ENCODE measurements around the gene GPR50. TPM values are rescaled to one million over a fixed set of nuclear protein-coding genes. Genes with fewer than 3 reads are reported as not detected.
A peak's percentile ranks its signal among the peaks of the same experiment; 100 is the strongest.

GPR50 gene
- not detected for polyA plus RNA-seq (2013, experiment 1 of 2; ENCODE audit: insufficient read length)
- not detected for polyA plus RNA-seq (2013, experiment 2 of 2; ENCODE audit: insufficient read length)

DNA sequence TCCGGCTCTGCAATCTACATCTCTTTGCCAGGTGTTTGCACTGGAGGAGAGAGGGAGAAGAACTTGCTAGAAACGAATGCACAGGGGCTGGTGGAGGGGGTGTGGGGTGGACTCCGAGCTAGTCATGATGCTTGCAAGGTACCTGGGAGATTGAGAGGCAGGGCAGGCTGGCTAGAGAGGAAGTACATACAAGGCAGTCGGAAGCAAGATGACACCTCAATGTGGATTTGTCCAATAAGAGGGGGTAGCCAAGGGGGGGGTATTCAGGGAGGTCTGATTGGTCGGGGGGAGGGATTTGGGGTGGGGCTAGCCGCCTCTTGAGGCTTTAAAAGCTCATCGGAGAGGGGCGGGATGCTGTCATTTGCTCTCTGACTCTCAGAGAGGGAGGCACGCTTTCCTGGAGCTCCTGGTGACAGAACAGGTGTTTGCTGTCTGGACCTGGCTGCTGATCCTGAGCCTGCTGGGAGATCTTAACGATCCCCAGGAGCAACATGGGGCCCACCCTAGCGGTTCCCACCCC, at the start of gene GPR50:
Gene GPR50 (plus strand): TSS at position 354 of the 520 bp plus-strand sequence. CDS start 138 bp downstream, at position 492.
- DNase-seq: no peak

DNA sequence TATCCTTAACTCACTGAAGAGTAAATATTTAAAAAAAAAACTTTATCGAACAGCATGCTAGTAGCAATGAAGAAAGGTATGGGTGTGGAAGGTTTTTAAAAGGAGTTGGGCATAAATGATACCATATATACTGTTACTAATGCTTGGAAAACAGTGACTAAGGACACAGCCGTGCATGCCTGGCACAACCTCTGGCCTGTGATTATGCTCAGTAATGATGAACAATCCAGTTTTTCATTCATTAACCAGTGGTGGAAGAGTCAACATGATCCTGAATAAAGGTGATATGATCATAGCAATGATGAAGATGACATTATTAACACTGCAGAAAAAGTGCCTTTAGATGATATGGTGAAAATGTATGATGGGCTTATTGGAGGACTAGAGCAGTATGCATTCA, 43.9 kb upstream of the GPR50 start:
- DNase-seq: no peak

DNA sequence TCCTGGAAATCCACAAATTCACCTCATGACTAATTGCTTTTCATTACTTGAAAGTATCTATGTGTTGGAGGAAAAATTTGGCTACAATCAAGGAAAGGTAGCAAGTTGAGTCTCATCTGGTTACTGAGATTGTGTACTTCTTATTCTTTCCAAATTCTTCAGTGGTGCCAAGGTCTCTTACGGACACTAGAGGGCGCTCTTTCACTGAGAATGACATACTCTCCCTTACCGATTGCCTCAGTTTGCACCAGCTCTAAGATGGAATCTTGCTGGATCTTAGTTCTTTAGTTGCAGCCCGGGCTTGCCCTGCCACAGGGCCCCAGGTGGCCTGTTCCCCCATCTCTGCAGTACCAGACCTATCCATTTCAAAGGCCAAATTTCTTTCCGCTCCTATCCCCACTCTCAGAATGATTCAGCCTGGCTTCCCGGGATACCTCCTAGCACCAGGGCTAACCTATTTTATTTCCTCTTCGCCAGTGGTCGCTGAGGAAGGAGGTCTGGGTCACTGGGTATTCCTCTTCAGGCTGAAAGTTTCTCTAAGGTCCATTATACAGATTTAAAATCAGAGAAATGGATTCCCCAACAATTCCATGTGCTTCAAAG, 24.6 kb upstream of the GPR50 start:
- peak; percentile 50 for DNase-seq

DNA sequence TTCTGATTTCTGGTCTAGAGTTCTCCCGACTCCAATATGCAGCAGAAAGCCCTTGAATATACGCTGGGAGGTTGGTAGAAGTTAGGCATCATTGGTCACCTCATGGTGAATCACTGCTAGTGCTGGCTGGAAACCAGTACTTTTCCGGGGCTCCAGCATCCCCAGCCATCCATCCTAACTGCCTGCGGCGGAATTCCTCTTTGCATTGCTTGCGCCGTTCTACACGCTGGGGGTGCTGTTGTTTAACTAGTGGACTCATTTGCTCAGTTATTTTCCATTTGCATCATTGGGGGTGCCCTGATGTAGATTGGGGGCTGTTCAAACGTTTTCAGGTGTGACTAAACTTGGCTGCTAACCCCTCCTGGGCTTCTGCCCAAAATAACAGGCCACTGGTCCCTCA, 23.3 kb upstream of the GPR50 start:
- DNase-seq: peak; percentile 53

DNA sequence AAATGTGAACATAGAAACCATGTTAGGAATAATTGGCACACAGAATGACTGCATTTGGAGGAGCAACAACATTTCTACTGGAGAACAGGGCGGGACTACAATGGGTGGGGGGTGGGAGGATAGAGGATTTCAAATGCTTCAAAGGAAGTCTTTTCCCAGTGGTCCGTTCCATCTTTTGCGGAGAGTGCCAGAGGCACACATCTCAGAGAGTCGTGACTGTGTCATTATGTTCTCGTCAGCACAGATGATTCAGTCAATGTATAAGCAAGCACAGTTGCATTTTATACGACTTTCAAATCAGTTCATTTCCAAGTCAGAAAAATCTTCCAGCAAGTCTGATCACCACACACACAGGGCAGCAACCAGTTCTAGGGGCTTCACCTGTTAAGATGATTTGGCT, 22.7 kb upstream of the GPR50 start:
- DNase-seq: no peak

DNA sequence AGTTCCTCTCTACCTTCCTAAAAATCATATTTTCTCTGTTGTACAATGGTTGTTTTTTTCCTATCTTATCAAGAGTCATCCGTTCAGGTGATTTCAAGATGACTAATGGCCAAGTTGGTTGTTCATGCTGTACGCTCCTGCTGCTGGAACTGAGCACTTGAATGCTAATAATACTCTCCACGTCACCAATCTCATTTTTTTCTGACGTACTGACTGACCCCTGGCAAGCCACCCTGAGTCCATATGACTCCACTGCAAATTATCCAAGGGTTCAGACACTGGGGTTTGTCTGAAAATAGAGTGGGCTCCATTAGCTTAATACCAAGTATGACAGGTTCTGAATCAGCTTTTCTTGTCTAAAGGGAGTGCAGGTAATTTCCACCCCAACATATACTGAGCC, 21.1 kb upstream of the GPR50 start:
- no peak for DNase-seq

DNA sequence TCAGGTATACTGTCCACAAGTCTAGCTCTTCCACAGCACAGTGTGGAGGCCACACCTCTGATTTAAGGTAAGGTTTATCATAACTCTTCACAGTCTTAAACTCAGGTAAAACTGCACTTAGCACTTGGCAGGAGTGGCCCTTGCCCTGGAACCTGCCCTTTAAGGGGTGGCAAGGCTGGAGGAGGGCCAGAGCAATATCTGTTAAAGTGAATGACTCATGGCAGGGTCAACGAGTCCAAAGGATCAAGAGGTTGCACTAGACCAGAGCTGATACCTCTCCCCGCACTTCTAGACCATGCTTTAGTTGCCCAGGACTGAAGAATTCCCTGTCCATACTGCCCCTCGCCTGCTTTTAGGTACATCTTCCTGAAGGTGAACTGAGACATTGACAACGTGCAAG, 14.7 kb upstream of the GPR50 start:
- DNase-seq: no peak

DNA sequence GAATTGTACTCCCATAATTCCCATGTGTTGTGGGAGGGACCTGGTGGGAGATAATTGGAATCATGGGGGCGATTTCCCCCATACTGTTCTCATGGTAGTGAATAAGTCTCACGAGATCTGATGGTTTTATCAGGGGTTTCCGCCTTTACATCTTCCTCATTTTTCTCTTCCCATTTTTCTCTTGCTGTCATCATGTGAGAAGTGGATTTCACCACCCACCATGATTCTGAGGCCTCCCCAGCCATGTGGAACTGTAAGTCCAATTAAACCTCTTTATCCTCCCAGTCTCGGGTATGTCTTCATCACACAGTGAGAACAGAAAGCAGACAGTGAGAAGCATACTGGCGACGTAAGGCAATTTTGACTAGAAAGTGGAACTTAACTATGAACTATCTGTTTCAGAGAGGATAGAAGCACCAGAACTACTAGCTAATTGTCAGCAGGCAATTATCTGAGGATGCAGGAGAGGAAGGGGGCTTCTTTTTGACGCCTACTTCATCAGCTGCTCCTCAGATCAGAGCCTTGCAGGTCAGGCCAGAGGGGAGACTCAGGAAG, 8.5 kb upstream of the GPR50 start:
- no peak for DNase-seq

DNA sequence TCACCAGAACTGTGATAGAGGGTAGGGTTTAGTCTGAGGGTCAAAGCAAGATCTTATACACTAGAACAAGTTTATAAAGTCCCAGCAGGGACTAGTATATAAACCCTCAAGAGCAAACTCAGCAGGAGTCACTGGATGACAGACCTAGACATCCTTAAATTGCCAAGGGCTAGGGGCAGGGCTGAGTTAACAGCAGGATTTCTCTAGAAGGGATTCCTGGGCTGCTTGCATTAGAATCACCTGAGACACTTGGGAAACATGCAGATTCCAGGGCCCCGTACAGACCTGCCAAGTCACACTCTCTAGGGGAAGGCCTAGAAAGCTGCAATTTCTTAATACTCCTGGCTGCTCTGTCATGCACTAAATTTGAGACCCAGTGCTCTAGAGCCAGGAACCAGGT, 6.6 kb upstream of the GPR50 start:
- no peak for DNase-seq

DNA sequence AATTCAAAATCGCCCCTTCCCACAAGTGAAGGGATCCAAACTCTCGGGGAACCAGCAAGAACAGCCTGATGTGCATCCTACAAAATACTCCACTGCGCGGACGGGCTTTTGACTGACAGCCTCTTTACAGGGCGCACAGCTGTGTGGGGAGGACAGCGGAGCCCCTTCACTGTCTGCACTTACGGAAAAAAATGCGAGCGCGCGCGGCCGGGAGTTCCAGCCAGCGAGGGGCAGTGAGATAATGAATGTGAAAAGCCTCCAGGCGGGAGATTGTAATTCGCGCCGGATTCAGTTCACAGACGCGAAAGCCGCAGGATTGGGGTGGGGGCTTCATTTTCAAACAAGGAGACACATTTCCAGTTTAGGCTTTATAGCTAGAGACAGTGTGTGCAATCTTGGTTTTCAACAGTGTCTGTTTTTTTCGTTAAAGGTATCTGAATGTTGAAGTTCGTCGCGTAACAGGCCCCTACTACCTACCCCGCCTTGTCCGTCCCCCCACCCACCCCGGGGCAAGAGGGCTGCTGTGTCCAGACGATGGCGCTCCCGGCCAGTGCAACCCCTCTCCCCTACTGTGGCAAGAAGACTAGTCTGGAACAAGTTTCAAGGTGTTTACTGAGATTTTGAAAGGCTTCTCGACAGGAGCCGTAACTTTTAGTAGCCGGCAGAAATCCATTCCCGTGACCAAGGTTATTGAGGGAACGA, 1.7 kb upstream of the GPR50 start:
- no peak for DNase-seq

DNA sequence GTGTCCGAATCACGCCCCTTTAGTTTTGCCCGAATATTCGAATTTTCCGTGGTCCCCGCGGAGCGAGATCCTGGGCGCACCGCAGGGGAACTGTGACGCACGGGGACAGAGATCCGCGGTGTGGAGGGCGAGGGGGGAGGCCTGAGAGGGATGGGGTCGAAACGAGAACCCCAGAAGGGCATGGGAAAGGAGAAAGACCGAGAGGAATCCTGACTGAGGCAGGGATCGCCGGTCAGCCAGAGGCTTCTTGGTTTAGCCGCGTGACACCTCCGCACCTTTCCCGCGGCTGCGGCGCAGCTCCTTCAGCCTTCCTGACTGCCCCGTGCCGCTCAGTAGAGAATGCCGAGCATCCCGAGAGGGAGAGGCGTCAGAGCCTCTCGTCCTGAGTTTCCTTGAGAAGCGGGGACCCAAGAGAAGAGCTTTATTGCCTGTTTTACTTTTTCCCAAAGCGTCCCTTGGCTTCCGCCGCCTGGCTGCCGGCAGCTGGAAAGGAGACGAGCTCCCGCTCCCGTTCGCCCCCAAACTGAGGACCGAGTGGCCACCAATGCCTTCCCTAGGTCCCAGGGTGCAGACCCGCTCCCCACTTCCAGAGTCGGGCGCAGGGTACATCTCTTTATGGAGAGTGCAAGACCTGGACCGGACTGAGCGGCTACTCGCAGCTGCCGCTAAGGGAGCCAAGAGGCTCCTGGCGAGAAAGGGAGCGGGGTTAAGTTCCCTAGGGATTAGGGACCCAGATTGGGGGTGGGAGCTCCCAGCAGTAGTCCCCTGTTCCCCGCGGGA, 911 bp upstream of the GPR50 start:
- DNase-seq: no peak

DNA sequence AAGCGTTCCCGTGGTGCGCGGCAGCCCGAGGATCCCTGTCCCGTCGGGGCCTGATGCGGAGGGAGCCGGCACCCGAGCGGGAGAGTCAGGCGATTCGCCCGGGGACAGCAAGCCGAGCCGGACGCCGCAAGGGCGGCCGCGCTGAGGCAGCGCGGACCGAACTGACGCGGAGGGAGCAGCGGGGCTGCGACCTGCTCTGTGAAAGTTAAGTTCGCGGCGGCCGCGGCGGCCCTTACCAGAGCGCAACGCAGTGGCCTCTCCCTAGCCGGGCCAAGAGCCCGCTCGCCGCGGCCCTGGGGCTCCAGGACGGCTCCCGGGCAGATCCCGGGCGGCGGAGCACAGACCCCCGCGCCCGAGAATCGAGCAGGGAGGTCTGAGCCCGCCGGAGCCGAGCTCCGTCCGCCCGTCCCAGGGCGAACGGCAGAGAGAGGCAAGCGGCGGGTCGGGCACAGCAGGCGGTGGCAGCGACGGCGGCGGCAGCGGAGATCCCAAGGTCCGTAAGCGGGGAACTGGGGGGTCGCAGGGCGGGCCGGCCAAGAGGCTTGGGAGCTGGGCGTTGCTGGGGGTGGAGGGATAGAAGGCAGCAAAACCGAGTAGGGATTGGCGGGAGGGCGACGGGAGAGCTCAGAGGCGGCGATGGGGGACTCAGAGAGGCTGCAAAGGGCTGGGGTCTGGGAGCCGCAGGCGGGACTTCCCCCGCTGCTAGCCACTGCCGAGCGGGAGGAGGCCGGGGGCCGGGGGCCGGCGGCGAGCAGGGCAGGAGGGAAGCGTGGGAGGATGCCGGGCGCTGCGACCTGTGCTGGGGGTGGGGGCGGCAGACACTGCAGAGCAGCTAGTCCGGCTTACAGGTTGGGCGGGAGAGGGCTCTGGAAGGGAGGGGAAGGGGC, 1.0 kb downstream of the GPR50 start:
- DNase-seq: no peak

DNA sequence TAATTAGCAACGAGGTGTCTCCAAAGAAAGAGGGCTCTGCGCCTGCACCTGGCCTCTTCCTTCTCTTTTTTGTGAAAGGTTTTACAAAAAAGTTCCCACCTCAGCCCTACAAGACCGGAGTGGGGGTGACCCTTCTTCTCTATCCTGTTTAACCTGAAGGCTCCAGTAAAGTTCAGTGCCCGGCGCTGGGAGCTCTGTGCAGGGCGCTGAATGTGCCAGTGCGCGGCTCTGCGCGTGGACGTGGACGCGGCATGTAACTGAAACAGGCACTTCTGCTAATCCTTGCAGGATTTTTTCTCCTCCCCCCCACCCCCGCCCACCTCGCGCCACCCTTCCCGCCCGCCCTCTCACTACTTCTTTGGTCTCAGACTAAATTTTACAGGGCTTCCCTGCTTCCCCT, 2.4 kb downstream of the GPR50 start:
- DNase-seq: no peak

DNA sequence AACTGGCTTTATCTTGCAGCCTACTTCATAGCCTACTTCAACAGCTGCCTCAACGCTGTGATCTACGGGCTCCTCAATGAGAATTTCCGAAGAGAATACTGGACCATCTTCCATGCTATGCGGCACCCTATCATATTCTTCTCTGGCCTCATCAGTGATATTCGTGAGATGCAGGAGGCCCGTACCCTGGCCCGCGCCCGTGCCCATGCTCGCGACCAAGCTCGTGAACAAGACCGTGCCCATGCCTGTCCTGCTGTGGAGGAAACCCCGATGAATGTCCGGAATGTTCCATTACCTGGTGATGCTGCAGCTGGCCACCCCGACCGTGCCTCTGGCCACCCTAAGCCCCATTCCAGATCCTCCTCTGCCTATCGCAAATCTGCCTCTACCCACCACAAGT, 4.0 kb downstream of the GPR50 start:
- DNase-seq: no peak

DNA sequence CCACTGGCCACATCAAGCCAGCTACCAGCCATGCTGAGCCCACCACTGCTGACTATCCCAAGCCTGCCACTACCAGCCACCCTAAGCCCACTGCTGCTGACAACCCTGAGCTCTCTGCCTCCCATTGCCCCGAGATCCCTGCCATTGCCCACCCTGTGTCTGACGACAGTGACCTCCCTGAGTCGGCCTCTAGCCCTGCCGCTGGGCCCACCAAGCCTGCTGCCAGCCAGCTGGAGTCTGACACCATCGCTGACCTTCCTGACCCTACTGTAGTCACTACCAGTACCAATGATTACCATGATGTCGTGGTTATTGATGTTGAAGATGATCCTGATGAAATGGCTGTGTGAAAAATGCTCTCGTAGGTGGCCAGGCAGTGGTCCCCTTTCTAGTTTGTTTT, 4.7 kb downstream of the GPR50 start:
- no peak for DNase-seq

DNA sequence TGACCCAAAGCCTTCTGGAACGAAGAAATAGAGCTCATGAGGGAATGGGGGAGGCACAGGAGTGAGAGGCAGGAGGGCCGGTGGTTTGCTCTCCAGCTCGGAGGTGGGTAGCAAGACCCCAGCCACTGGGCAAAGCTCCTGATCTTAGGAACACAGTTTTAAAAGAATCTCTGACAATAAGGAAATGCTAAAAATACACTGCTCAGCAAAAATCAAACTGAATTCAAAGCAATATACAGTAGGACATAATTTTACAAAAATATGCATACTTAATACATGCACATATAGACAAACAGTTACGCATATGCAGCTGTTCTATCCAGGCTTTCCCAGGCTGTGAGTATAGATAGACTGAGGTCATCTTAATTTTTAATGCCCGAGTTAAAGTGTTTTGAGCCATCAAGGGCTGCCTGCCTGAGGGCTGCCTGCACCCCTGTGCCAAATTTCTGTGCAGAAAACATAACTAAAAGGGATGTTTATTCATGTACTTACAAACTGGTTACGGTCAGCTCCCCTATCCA, 6.9 kb downstream of the GPR50 start:
- no peak for DNase-seq

DNA sequence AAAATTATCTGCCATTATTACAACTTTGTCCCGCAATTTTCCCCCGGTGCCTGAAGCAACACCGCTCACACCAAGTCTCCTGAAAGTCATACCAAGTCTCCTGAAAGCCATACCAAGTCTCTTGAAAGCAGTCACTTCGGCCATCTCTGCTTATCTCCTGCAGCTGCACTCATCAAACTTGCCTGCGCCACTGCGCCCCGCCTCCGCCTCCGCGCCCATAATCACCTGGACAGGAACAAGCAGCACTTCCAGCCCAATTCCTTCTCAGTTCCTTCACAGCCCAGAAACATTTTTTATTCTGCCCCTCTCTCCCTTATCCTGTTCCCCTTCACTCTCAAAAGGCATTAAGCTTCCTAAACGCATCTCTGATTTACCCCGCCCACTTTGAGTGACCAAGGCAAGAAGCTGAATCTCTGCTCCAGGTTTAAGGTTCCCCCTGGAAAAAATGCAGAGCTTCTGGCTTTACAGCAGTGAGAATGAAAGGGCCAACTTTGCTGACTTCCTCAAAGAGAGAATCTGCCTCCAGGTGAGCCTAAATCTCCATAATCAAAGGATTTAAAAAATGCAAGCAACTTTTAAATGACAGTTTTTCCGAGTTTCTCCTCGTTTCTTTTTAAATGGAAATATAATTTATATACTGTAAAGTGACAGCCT, 7.7 kb downstream of the GPR50 start:
- no peak for DNase-seq

DNA sequence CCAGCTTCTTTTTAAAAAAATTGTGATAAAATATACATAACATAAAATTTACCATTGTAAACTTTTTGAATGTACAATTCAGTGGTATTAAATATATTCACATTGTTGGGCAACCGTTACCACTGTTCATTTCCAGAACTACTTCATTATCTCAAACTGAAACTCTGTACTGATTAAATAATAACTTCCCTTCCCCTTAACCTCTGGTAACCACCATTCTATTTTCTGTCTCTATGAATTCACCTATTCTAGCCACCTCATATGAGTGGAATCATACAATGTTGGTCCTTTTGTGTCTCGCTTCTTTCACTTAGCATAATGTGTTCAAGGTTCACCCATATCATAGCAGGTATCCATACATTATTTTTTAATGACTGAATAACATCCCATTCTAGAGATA, 8.3 kb downstream of the GPR50 start:
- no peak for DNase-seq

DNA sequence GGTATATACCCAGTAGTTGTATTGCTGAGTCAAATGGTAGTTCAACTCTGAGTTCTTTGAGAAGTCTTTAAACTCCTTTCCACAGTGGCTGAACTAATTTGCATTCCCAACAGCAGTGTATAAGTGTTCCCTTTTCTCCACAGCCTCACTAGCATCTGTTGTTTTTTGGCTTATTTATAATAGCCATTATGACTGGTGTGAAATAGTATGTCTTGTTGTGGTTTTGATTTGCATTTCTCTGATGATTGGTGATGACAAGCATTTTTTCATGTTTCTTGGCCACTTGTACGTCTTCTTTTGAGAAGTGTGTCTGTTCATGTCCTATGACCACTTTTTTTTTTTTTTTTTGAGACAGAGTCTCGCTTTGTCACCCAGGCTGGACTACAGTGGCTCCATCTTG, 30.5 kb downstream of the GPR50 start:
- no peak for DNase-seq

DNA sequence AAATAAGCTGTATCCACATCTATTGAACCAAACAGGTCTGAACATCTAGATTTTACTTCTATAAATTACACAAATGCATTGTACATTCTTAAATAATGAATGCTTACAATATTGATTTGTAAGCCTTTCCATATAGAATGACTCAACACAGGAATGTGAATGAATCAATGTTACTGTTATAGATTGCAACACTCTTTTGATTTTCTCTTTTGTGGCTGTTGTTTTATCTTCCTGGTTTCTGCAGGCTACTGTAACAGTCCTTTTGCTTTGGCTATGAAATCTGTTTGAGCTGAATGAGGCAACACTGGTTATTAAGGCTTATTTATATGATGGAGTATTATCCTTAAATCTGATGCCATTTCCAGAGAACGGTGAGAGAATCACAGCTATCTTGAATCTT, 49.5 kb downstream of the GPR50 start:
- DNase-seq: peak; percentile 22

DNA sequence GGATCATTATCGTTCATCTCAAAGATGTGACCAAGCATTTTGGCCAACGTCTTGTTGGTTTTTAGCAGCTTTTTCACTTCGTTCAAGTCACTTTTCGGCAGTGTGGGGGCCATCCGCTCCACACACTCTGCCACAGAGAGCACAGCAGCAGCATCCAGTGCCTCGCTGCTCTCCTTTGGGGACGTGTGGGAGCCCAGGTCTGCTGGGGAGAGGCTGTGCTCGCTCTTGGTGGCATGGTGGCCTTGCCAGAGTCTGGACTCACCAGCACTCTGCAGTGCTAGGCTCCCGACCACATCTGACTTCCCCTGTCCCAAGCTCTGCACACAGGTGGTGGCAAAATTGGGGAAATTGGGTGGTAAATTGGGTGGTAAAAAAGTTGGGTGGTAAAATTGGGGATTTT, 50.6 kb downstream of the GPR50 start:
- no peak for DNase-seq

All from fibroblast of skin of scalp (primary cell).